A549 (cell line): Measurements from ENCODE around the gene NT5C2. TPM values are rescaled to one million over a fixed set of nuclear protein-coding genes. Genes with fewer than 3 reads are reported as not detected.

Experiments
- ATAC-seq, 2 experiments: fragments of 200-7000 bp in 1 of 2; fragments of >200 bp in 1 of 2; cut with Nextera tagmentation in 1 of 2; cut with Tn5 transposase in 1 of 2; 3 replicates each; pipeline versions ENCODE4 v1.8.0 to v1.9.1; 2018 to 2020; ENCODE audit warnings: mild to moderate bottlenecking in 1 of 2, moderate library complexity in 1 of 2
- CTCF ChIA-PET: fragments of 300-600 bp; sonication (Branson Sonifier 250); formaldehyde crosslinking; extraction: SDS; loops from one replicate; lab custom pipeline; 2021; ENCODE audit warnings: antibody characterized with exemption, inconsistent platforms; lab: Yijun Ruan, JAX
- POLR2A ChIA-PET: fragments of 350-600 bp; formaldehyde crosslinking; extraction: SDS; loops from one replicate; lab custom pipeline; 2021; ENCODE audit warnings: antibody characterized with exemption, inconsistent platforms; lab: Yijun Ruan, JAX
- DNase-seq, 2 experiments: peaks; one replicate each; pipeline versions ENCODE4 v3.0.0 to v3.0.0-alpha.2; 2011 to 2016; ENCODE audit warnings: low read depth in 1 of 2, low spot score in 1 of 2
- FAIRE-seq: peaks from 2 replicates; lab custom pipeline; 2011; peaks lifted over from hg19 to GRCh38; lab: Jason Lieb, UNC
- H3K27ac ChIP-seq, 2 experiments: fragments of >200 bp; sonication (Bioruptor Twin); formaldehyde crosslinking; 3 replicates each; pipeline ENCODE4 v1.5.1; 2016 to 2017
- H3K4me1 ChIP-seq: fragments of >200 bp; sonication (Bioruptor Twin); formaldehyde crosslinking; 3 replicates; pipeline ENCODE4 v1.6.1; 2016
- H3K4me2 ChIP-seq: fragments of >200 bp; sonication (Bioruptor Twin); formaldehyde crosslinking; 3 replicates; pipeline ENCODE4 v1.6.1; 2016
- H3K4me3 ChIP-seq: fragments of >200 bp; sonication (Bioruptor Twin); formaldehyde crosslinking; 3 replicates; pipeline ENCODE4 v1.5.1; 2016
- H3K9me3 ChIP-seq: fragments of >200 bp; sonication (Bioruptor Twin); formaldehyde crosslinking; 3 replicates; pipeline ENCODE4 v1.6.1; 2016
- CEBPB ChIP-seq, 2 experiments: fragments of >200 bp in 1 of 2; sonication (Bioruptor Twin) in 1 of 2; formaldehyde crosslinking in 1 of 2; IDR thresholded peaks; 2 replicates each; pipeline ENCODE4 v1.6.1; 2012 to 2016
- CHD4 ChIP-seq: fragments of 200-600 bp; sonication (generic); IDR thresholded peaks from 2 replicates; pipeline ENCODE4 v1.6.1; 2016; ENCODE audit warnings: antibody characterized with exemption, mild to moderate bottlenecking, borderline replicate concordance
- E2F6 ChIP-seq: IDR thresholded peaks from 2 replicates; pipeline ENCODE4 v1.6.1; 2012; ENCODE audit warnings: low read depth, borderline replicate concordance
- ESRRA ChIP-seq: fragments of 150-350 bp; IDR thresholded peaks from 2 replicates; pipeline ENCODE4 v1.6.1; 2014; ENCODE audit warnings: mild to moderate bottlenecking, low read length, borderline replicate concordance
- HEYL ChIP-seq: fragments of 250-450 bp; sonication (Bioruptor Pico); IDR thresholded peaks from 2 replicates; pipeline ENCODE4 v1.8.0; 2021; ENCODE audit warnings: mild to moderate bottlenecking, moderate library complexity
- HMGXB4 ChIP-seq: fragments of 250-450 bp; sonication (Bioruptor Pico); IDR thresholded peaks from 2 replicates; pipeline ENCODE4 v1.5.0; 2021; ENCODE audit warnings: mild to moderate bottlenecking, moderate library complexity, borderline replicate concordance
- HOXB13 ChIP-seq: fragments of 250-450 bp; sonication (Bioruptor Pico); IDR thresholded peaks from 2 replicates; pipeline ENCODE4 v1.5.0; 2020; ENCODE audit warnings: low read depth, mild to moderate bottlenecking, moderate library complexity
- JUN ChIP-seq, 2 experiments: fragments of >200 bp; sonication (Bioruptor Twin); formaldehyde crosslinking; IDR thresholded peaks; 2 replicates in 1 of 2; 3 replicates in 1 of 2; pipeline ENCODE4 v1.6.1; 2016 to 2017
- NR3C1 ChIP-seq: fragments of >200 bp; sonication (Bioruptor Twin); formaldehyde crosslinking; IDR thresholded peaks from 3 replicates; pipeline ENCODE4 v1.6.1; 2017
- PHF8 ChIP-seq: fragments of 200-600 bp; sonication (generic); IDR thresholded peaks from 2 replicates; pipeline ENCODE4 v1.6.1; 2016; ENCODE audit warnings: low read depth, mild to moderate bottlenecking, antibody characterized with exemption, moderate library complexity, borderline replicate concordance
- RCOR1 ChIP-seq: fragments of 150-350 bp; IDR thresholded peaks from 2 replicates; pipeline ENCODE4 v1.6.1; 2014; ENCODE audit warnings: antibody characterized with exemption, low read length, low read depth
- REST ChIP-seq: fragments of 200-600 bp; sonication (generic); IDR thresholded peaks from 2 replicates; pipeline ENCODE4 v1.6.1; 2016; ENCODE audit warnings: antibody characterized with exemption, mild to moderate bottlenecking, moderate library complexity
- TP53 ChIP-seq: fragments of 250-450 bp; sonication (Bioruptor Pico); IDR thresholded peaks from 2 replicates; pipeline ENCODE4 v1.5.0; 2021; ENCODE audit warnings: mild to moderate bottlenecking, moderate library complexity
- USF2 ChIP-seq: fragments of 450-650 bp; IDR thresholded peaks from 2 replicates; pipeline ENCODE4 v1.6.1; 2014; ENCODE audit warnings: antibody characterized with exemption
- ZC3H11A ChIP-seq: fragments of 450-650 bp; IDR thresholded peaks from 2 replicates; pipeline ENCODE4 v1.6.1; 2014; ENCODE audit warnings: antibody characterized with exemption, mild to moderate bottlenecking
- ZNF302 ChIP-seq: fragments of 250-450 bp; sonication (Bioruptor Pico); IDR thresholded peaks from 2 replicates; pipeline ENCODE4 v1.9.0; 2021; ENCODE audit warnings: inconsistent platforms, mild to moderate bottlenecking, moderate library complexity
- WGBS: methylation state at CpG from one replicate; pipeline ENCODE4 v1.1.6; 2017; ENCODE audit errors: missing lambda C conversion rate; 5-methylcytosine and 5-hydroxymethylcytosine counted together
- polyA plus RNA-seq, 4 experiments: library from polyadenylated mRNA; depleted of rRNA in 3 of 4; stranded (reverse); fragments of >200 nt; fragmentation: RNase III in 1 of 4; extraction: RNeasy Plus Mini Kit Qiagen cat#74134 plus additional on column Dnase treatment in 1 of 4; gene quantifications; 2 replicates in 3 of 4; 3 replicates in 1 of 4; pipeline ENCODE4 v1.2.3, GENCODE V29; 2011 to 2017

The NT5C2 gene
- polyA plus RNA-seq, 2 of the 4 experiments (the other 2 are of a cell fraction) = 86.4 to 177 TPM

GRCh38 chr10:103041391-103041790 lies 151.7 kb downstream of the NT5C2 start:
- Histone ChIP-seq H3K9me3 (no peaks in the 10 kb centered on the region), H3K27ac (no peak overlapping the region), H3K4me2 (no peak overlapping the region), H3K4me3 (no peak overlapping the region), H3K4me1 (no peaks in the 10 kb centered on the region)
- TF ChIP-seq HOXB13 (CRISPR knock-in tag) = no peak
- TF ChIP-seq ZC3H11A = no peak
- TF ChIP-seq ESRRA = no peak
- no peak for TF ChIP-seq ZNF302 (CRISPR knock-in tag)
- no peak for ATAC-seq
- WGBS = 90% methylated on average over 6 of the region's 6 CpGs
- ChIA-PET POLR2A (no interaction called here), CTCF (interaction anchor here (1.4 to 1.7 kb wide), 3 partner anchors 56 to 139 kb away, joined by 3 to 6 read pairs (median 4); partner anchors contain the start of gene CNNM2)
- no peak for FAIRE-seq
- DNase-seq = no peak

GRCh38 chr10:103040418-103040817 lies 152.7 kb downstream of the NT5C2 start:
- FAIRE-seq = no peak
- no peak for DNase-seq
- no peaks in the 10 kb centered on the region for H3K9me3 ChIP-seq
- POLR2A ChIA-PET = no interaction called here
- no peak overlapping the region for H3K4me2 ChIP-seq
- no peak overlapping the region for H3K27ac ChIP-seq
- ATAC-seq = no peak
- CTCF ChIA-PET = interaction anchor here (0.6 to 1.7 kb wide), 2 partner anchors 17 to 123 kb away, joined by 3 to 6 read pairs; partner anchors contain the start of gene CNNM2
- WGBS = 74% methylated on average over 4 of the region's 4 CpGs
- H3K4me1 ChIP-seq = no peaks in the 10 kb centered on the region
- H3K4me3 ChIP-seq = no peak overlapping the region
- no peak for TF ChIP-seq NR3C1
- TF ChIP-seq E2F6 = no peak
- TF ChIP-seq CHD4 = no peak
- no peak for TF ChIP-seq ESRRA
- no peak for TF ChIP-seq RCOR1
- TF ChIP-seq REST = no peak
- TF ChIP-seq HEYL (CRISPR knock-in tag) = no peak
- TF ChIP-seq JUN (IDR thresholded peaks at IDR 0.05) = no peak
- TF ChIP-seq HMGXB4 (CRISPR knock-in tag) = no peak
- TF ChIP-seq CEBPB (IDR thresholded peaks at IDR 0.05) = no peak
- no peak for TF ChIP-seq TP53 (CRISPR knock-in tag)
- no peak for TF ChIP-seq PHF8
- TF ChIP-seq USF2 = no peak
- no peak for TF ChIP-seq HOXB13 (CRISPR knock-in tag)
